Body of pancreas (tissue), 4 donors: Measurements from ENCODE around the gene DNAJC4.

ENCODE experiments used
- CTCF ChIP-seq, 7 experiments: fragments of 450-650 bp in 4 of 7; fragments of 200-600 bp in 3 of 7; sonication (generic) in 3 of 7; IDR thresholded peaks; one replicate each; pipeline ENCODE4 v1.5.1; 2016 to 2019; ENCODE audit warnings: antibody characterized with exemption in 7 of 7
- POLR2A ChIP-seq, 3 donors: fragments of 450-650 bp; IDR thresholded peaks; one replicate each; pipeline ENCODE4 v1.6.1; 2016; ENCODE audit warnings: antibody characterized with exemption in 3 of 3, mild to moderate bottlenecking in 2 of 3

DNA sequence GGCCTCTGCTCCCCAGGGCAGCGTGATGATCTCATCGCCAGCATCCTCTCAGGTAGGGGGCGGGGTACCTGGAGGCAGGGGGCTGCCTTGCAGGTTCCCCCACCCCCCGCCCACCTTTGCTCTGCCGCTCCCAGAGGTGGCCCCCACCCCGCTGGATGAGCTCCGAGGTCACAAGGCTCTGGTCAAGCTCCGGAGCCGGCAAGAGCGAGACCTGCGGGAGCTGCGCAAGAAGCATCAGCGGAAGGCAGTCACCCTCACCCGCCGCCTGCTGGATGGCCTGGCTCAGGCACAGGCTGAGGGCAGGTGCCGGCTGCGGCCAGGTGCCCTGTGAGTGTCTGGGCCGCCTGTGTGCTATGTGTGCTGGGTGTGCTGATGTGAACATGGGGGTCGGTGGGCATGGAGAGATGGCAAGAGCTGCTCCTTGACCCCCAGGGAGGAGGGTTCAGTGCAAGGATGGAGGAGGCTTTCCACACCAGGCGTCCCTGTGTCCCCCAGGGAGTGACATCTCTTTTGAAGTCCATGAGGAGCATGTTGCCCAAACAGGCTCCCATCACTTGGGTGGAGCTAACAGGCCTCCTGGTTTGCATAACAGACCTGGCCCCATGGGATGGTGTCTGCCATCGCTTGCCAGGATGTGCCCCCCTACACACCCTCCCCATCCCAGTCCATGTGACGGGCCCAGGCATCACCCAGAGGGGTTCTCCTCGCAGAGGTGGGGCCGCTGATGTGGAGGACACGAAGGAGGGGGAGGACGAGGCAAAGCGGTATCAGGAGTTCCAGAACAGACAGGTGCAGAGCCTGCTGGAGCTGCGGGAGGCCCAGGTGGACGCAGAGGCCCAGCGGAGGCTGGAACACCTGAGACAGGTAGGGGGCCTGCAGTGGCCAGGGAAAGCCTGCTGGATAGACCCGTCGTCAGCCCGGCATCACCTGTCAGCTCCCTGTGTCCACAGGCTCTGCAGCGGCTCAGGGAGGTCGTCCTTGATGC, 35.1 kb downstream of the DNAJC4 start:
- no peak for TF ChIP-seq POLR2A (IDR thresholded peaks at IDR 0.05)
- no peak for TF ChIP-seq CTCF (IDR thresholded peaks at IDR 0.05)
